ENCODE data around the gene ACAD9. TPM values are rescaled to one million over a fixed set of nuclear protein-coding genes. Genes with fewer than 3 reads are reported as not detected.

The ACAD9 gene
- total RNA-seq, 4 donors from 2014 or later, result 32.4 to 44.0 (median 38.7) TPM

GRCh38 chr3:128945878-128946175 lies 66.4 kb downstream of the ACAD9 start:
- Histone ChIP-seq H3K4me3 (no peak overlapping the region), H3K27ac (no peak overlapping the region), H3K27me3 (no peaks in the 10 kb centered on the region), H3K9me3 (no peaks in the 10 kb centered on the region), H3K4me1 (no peaks in the 10 kb centered on the region), H3K36me3 (no peaks in the 10 kb centered on the region)
- TF ChIP-seq EP300 (IDR thresholded peaks at IDR 0.05) (no peak), POLR2A (IDR thresholded peaks at IDR 0.05) (no peak)
- ATAC-seq, result no peak
- WGBS, 2 donors (ENCODE audit: low coverage in 1 of 2), result 73% methylated on average over 1 of the region's 3 CpGs; no CpG with 5 or more reads in 1 of the 2 donors

GRCh38 chr3:128946411-128946810 lies 67.0 kb downstream of the ACAD9 start:
- Histone ChIP-seq H3K27ac (no peak overlapping the region), H3K36me3 (no peaks in the 10 kb centered on the region), H3K9me3 (no peaks in the 10 kb centered on the region), H3K4me3 (no peak overlapping the region), H3K27me3 (no peaks in the 10 kb centered on the region), H3K4me1 (no peaks in the 10 kb centered on the region)
- ATAC-seq, result no peak
- TF ChIP-seq, protein P1, sequence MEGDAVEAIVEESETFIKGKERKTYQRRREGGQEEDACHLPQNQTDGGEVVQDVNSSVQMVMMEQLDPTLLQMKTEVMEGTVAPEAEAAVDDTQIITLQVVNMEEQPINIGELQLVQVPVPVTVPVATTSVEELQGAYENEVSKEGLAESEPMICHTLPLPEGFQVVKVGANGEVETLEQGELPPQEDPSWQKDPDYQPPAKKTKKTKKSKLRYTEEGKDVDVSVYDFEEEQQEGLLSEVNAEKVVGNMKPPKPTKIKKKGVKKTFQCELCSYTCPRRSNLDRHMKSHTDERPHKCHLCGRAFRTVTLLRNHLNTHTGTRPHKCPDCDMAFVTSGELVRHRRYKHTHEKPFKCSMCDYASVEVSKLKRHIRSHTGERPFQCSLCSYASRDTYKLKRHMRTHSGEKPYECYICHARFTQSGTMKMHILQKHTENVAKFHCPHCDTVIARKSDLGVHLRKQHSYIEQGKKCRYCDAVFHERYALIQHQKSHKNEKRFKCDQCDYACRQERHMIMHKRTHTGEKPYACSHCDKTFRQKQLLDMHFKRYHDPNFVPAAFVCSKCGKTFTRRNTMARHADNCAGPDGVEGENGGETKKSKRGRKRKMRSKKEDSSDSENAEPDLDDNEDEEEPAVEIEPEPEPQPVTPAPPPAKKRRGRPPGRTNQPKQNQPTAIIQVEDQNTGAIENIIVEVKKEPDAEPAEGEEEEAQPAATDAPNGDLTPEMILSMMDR (IDR thresholded peaks at IDR 0.05), result no peak
- TF ChIP-seq POLR2AphosphoS5 (IDR thresholded peaks at IDR 0.05) (no peak), POLR2A (IDR thresholded peaks at IDR 0.05) (no peak), EP300 (IDR thresholded peaks at IDR 0.05) (no peak)
- 35 to 38% methylated on average over 6 to 7 of the region's 7 CpGs for WGBS, 2 donors (ENCODE audit: low coverage in 1 of 2)

DNA sequence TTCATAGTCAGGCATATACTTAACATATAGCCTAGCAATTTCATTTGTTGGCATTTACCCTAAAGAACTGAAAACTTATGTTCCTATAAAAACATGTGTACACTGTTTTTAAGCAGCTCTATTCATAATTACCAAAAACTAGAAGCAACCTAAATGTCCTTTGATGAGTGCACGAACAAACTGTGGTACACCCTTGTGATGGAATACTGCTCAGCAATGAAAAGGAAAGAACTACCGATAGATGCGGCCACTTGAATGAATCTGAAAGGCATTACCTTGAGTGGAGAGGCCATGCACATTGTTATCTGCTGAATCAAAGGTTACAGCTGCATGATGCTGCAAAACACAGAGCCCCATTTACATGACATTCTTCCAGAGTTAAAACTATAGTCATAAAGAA lies 69.7 kb downstream of the ACAD9 start:
- TF ChIP-seq, protein P1 (IDR thresholded peaks at IDR 0.05), result no peak
- TF ChIP-seq POLR2A (IDR thresholded peaks at IDR 0.05) (no peak), EP300 (IDR thresholded peaks at IDR 0.05) (no peak), POLR2AphosphoS5 (IDR thresholded peaks at IDR 0.05) (no peak)
- no peak overlapping the region for H3K27ac ChIP-seq
- no peak for ATAC-seq
- no peaks in the 10 kb centered on the region for H3K4me1 ChIP-seq
- H3K36me3 ChIP-seq, result no peaks in the 10 kb centered on the region
- no peaks in the 10 kb centered on the region for H3K27me3 ChIP-seq
- H3K4me3 ChIP-seq, result no peak overlapping the region
- no peaks in the 10 kb centered on the region for H3K9me3 ChIP-seq
- WGBS, 2 donors (ENCODE audit: low coverage in 1 of 2), result 97 to 100% methylated on average over 3 of the region's 3 CpGs

- H3K4me3 ChIP-seq, result no peak overlapping the region
- H3K9me3 ChIP-seq, result no peaks in the 10 kb centered on the region
- no peak for ATAC-seq
- TF ChIP-seq EP300 (IDR thresholded peaks at IDR 0.05) (no peak), POLR2AphosphoS5 (IDR thresholded peaks at IDR 0.05) (no peak), POLR2A (IDR thresholded peaks at IDR 0.05) (no peak)
- TF ChIP-seq, protein P1 (IDR thresholded peaks at IDR 0.05), result no peak
- no peak overlapping the region for H3K27ac ChIP-seq
- H3K4me1 ChIP-seq, result no peaks in the 10 kb centered on the region
- WGBS, 2 donors (ENCODE audit: low coverage in 1 of 2), result 45 to 78% methylated on average over 7 to 10 of the region's 15 CpGs
- no peaks in the 10 kb centered on the region for H3K36me3 ChIP-seq
- H3K27me3 ChIP-seq, result no peaks in the 10 kb centered on the region
These were observed 71.0 kb downstream of the ACAD9 start for GRCh38 chr3:128950223-128950938.

GRCh38 chr3:128956440-128956839 lies 77.0 kb downstream of the ACAD9 start:
- WGBS, 2 donors (ENCODE audit: low coverage in 1 of 2), result 93 to 95% methylated on average over 2 of the region's 2 CpGs
- Histone ChIP-seq H3K27me3 (no peaks in the 10 kb centered on the region), H3K4me1 (no peaks in the 10 kb centered on the region), H3K36me3 (no peaks in the 10 kb centered on the region), H3K9me3 (no peaks in the 10 kb centered on the region), H3K27ac (no peak overlapping the region), H3K4me3 (no peak overlapping the region)
- no peak for ATAC-seq
- no peak for TF ChIP-seq POLR2A (IDR thresholded peaks at IDR 0.05)
- TF ChIP-seq, protein P1 (IDR thresholded peaks at IDR 0.05), result no peak
- TF ChIP-seq EP300 (IDR thresholded peaks at IDR 0.05), result no peak
- no peak for TF ChIP-seq POLR2AphosphoS5 (IDR thresholded peaks at IDR 0.05)

Small RNAs within 50 kb of the gene (small RNA-seq; reads per million reads assigned to genes)
- gene AC112484.4, result 0 reads per million in 4 donors

Other genes starting within 250 kb of the ACAD9 start
- 100 to 1,000 TPM; 144 to 243 (median 182) TPM for gene RPN1, start 228.8 kb upstream of the ACAD9 start, total RNA-seq
- 100 to 1,000 TPM in 1 of 4 donors, 10 to 100 TPM in 3; 77.9 to 109 (median 87.2) TPM for gene RAB7A, start 153.4 kb upstream of the ACAD9 start, total RNA-seq
- gene CFAP92, start 114.5 kb downstream of the ACAD9 start, total RNA-seq, result 1 to 10 TPM in 3 of 4 donors, under 1 TPM in 1; 0.96 to 3.3 (median 2.3) TPM
- 10 to 100 TPM in 1 of 4 donors, 1 to 10 TPM in 3; 4.8 to 10.3 (median 6.5) TPM for gene EFCC1, start 121.7 kb downstream of the ACAD9 start, total RNA-seq
- not detected for gene GP9, start 181.2 kb downstream of the ACAD9 start, total RNA-seq
- gene RAB43, start 242.2 kb downstream of the ACAD9 start, total RNA-seq, result 10 to 100 TPM; 10.3 to 17.9 (median 15.7) TPM